MCF 10A (cell line): ENCODE results near the gene FAP. TPM values are rescaled to one million over a fixed set of nuclear protein-coding genes. Genes with fewer than 3 reads are reported as not detected.

Experiments
- BruUV-seq: library from RNA; stranded (reverse); fragments of 400-500 nt; replicated peaks from 2 replicates; lab custom pipeline; 2021; lab: Mats Ljungman, UMichigan
- CTCF ChIA-PET: fragments of 300-600 bp; sonication (Branson Sonifier 250); formaldehyde crosslinking; extraction: SDS; loops from one replicate; lab custom pipeline; 2021; ENCODE audit warnings: antibody characterized with exemption, inconsistent platforms; lab: Yijun Ruan, JAX
- POLR2A ChIA-PET: fragments of 300-600, 350-650 bp; sonication (Branson Sonifier 250); formaldehyde crosslinking; extraction: SDS; loops from one replicate; lab custom pipeline; 2020; ENCODE audit warnings: antibody characterized with exemption, inconsistent platforms; lab: Yijun Ruan, JAX
- DNase-seq: peaks from one replicate; pipeline ENCODE4 v3.0.0-alpha.2; 2018; ENCODE audit not compliant: unreplicated experiment
- H3K27ac Mint-ChIP-seq: one replicate; pipeline ENCODE4 v1.8.0; 2022; ENCODE audit warnings: mild to moderate bottlenecking, low read depth, mixed read lengths; ENCODE audit not compliant: unreplicated experiment
- H3K27me3 Mint-ChIP-seq: one replicate; pipeline ENCODE4 v1.8.0; 2022; ENCODE audit warnings: mixed read lengths; ENCODE audit not compliant: insufficient read depth, unreplicated experiment
- H3K36me3 Mint-ChIP-seq: one replicate; pipeline ENCODE4 v1.8.0; 2022; ENCODE audit warnings: mild to moderate bottlenecking, moderate library complexity, mixed read lengths; ENCODE audit not compliant: insufficient read depth, unreplicated experiment
- H3K4me1 Mint-ChIP-seq: one replicate; pipeline ENCODE4 v1.8.0; 2022; ENCODE audit warnings: mixed read lengths; ENCODE audit not compliant: insufficient read depth, unreplicated experiment
- H3K4me3 Mint-ChIP-seq: one replicate; pipeline ENCODE4 v1.8.0; 2022; ENCODE audit warnings: mild to moderate bottlenecking, moderate library complexity, mixed read lengths; ENCODE audit not compliant: unreplicated experiment
- H3K9me3 Mint-ChIP-seq: one replicate; pipeline ENCODE4 v1.8.0; 2022; ENCODE audit warnings: mixed read lengths; ENCODE audit not compliant: unreplicated experiment
- intact Hi-C: fragments of 100-400 bp; cut with micrococcal nuclease; formaldehyde crosslinking; loops from 2 replicates; pipeline ENCODE4 v1.14.1; 2022
- total RNA-seq: library from RNA; stranded (reverse); gene quantifications from 2 replicates; pipeline ENCODE4 v1.2.3, GENCODE V29; 2022
- TF ChIP-seq, protein P1 (sequence below): fragments of 200-600 bp; IDR thresholded peaks from one replicate; pipeline ENCODE4 v1.8.0; 2022; ENCODE audit warnings: antibody characterized with exemption, mild to moderate bottlenecking; ENCODE audit not compliant: unreplicated experiment

The FAP gene
- total RNA-seq, 1 experiment from 2014 or later: 12.1 TPM

DNA sequence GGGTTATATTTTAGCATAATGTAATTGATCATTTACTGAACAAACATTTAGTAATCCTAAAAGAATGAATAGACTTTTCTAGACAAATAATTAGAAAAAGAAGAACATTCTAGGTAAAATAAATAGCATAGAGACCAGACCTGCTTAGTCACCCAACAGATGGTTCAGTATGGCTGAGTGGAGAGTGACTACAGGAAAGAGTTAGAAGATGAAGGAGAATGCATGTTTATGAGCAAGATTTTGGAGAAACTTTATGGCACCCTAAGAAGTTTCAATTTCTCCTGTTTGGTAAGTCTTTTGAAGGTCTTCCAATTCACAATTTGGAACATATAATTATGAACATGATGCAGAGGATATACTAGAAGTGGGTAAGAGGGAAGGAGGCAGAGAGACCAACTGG lies 32.9 kb downstream of the FAP start:
- Mint-ChIP-seq H3K27ac (no peak overlapping the region), H3K4me3 (no peak overlapping the region), H3K4me1 (peaks cover 5% of the 10 kb centered on the region), H3K9me3 (no peaks in the 10 kb centered on the region), H3K27me3 (no peaks in the 10 kb centered on the region), H3K36me3 (no peaks in the 10 kb centered on the region)
- TF ChIP-seq, protein P1, sequence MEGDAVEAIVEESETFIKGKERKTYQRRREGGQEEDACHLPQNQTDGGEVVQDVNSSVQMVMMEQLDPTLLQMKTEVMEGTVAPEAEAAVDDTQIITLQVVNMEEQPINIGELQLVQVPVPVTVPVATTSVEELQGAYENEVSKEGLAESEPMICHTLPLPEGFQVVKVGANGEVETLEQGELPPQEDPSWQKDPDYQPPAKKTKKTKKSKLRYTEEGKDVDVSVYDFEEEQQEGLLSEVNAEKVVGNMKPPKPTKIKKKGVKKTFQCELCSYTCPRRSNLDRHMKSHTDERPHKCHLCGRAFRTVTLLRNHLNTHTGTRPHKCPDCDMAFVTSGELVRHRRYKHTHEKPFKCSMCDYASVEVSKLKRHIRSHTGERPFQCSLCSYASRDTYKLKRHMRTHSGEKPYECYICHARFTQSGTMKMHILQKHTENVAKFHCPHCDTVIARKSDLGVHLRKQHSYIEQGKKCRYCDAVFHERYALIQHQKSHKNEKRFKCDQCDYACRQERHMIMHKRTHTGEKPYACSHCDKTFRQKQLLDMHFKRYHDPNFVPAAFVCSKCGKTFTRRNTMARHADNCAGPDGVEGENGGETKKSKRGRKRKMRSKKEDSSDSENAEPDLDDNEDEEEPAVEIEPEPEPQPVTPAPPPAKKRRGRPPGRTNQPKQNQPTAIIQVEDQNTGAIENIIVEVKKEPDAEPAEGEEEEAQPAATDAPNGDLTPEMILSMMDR: no peak
- CTCF ChIA-PET: interaction anchor here (0.8 to 17.2 kb wide), 4 partner anchors 10 to 87 kb away, joined by 3 to 639 read pairs (median 16); no protein-coding TSS in a partner anchor
- POLR2A ChIA-PET: no interaction called here
- no peak for DNase-seq
- BruUV-seq: no TSS peak
- intact Hi-C loops: no loop called here

DNA sequence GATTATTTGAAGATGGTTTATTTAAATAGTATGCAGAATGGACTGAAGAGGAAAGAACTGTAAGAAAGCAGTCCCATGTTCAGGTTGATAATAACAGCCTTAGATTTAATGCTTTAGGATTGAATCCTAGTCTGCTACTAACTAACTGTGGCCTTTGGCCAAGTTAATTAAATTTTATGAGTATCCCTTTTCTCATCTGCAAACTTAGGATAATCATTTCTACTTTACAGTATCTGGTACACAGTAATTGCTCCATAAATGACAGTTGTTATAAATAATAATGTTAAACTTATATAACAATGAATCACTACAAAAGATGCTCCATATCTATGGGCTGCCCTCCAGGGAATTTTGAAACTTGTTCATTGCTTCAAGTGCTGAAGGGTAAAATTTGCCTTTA lies 41.0 kb downstream of the FAP start:
- no peaks in the 10 kb centered on the region for H3K27me3 Mint-ChIP-seq
- ChIA-PET POLR2A (no interaction called here), CTCF (no interaction called here)
- no TSS peak for BruUV-seq
- DNase-seq: no peak
- no peaks in the 10 kb centered on the region for H3K9me3 Mint-ChIP-seq
- H3K27ac Mint-ChIP-seq: no peak overlapping the region
- intact Hi-C loops: no loop called here
- no peak overlapping the region for H3K4me3 Mint-ChIP-seq
- TF ChIP-seq, protein P1: no peak
- no peaks in the 10 kb centered on the region for H3K4me1 Mint-ChIP-seq
- H3K36me3 Mint-ChIP-seq: no peaks in the 10 kb centered on the region

DNA sequence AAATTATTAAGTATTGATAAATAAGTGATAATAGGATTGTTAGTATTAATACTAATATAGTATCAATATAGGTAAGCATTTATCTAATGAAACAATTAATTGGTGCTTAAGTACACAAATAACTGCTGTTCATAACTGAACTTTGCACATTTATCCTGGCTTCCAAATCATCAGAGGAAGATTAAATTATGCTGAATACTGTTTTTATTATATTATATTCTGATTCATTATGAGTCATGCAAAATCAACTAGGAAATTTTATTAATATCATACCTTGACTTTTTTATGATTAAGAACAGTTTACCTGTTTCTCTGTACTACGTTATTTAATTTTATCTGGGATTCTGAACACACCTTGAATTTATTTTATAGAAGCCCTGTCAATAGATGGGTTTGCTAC lies 42.6 kb downstream of the FAP start:
- H3K9me3 Mint-ChIP-seq: no peaks in the 10 kb centered on the region

DNA sequence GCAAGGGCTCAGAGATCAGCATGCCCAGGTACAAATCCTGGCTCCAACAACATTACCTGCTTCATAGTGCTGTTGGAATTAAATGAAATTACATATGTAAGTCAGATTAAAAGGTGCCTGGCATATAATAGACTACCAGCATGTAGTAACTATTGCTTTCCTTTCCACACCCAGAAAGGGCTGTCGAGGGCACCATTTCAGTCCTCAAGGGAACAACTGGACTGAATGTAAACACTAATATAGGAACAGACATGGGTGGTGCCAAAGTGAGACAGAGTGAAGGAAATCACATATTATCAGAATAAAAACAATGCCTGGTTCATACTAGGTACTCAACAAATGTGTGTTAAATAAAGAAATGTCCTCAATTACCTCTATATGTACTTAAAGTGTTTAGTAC lies 43.3 kb downstream of the FAP start:
- intact Hi-C loops: no loop called here
- H3K4me3 Mint-ChIP-seq: no peak overlapping the region
- ChIA-PET POLR2A (no interaction called here), CTCF (no interaction called here)
- no TSS peak for BruUV-seq
- no peaks in the 10 kb centered on the region for H3K4me1 Mint-ChIP-seq
- no peak for DNase-seq
- no peaks in the 10 kb centered on the region for H3K27me3 Mint-ChIP-seq
- H3K36me3 Mint-ChIP-seq: peaks cover 5% of the 10 kb centered on the region
- TF ChIP-seq, protein P1: no peak
- H3K27ac Mint-ChIP-seq: no peak overlapping the region
- H3K9me3 Mint-ChIP-seq: no peaks in the 10 kb centered on the region

More for the DNA sequence above, 42.6 kb downstream of the FAP start:
- intact Hi-C loops: no loop called here
- H3K4me3 Mint-ChIP-seq: no peak overlapping the region
- no peaks in the 10 kb centered on the region for H3K36me3 Mint-ChIP-seq
- no peaks in the 10 kb centered on the region for H3K27me3 Mint-ChIP-seq
- H3K4me1 Mint-ChIP-seq: no peaks in the 10 kb centered on the region
- CTCF ChIA-PET: no interaction called here
- no peak for DNase-seq
- no TSS peak for BruUV-seq
- POLR2A ChIA-PET: no interaction called here
- TF ChIP-seq, protein P1: no peak
- no peak overlapping the region for H3K27ac Mint-ChIP-seq
